ENCODE data around the gene JAKMIP2.

JAKMIP2 gene

GRCh38 chr5:147686421-147686820 is 96.1 kb downstream of the JAKMIP2 start:
- TF ChIP-seq NFIC (IDR thresholded peaks at IDR 0.05), result no peak
- TF ChIP-seq ZBTB7A (IDR thresholded peaks at IDR 0.05; ENCODE audit: low read depth), result no peak
- TF ChIP-seq EGR1 (IDR thresholded peaks at IDR 0.05), result no peak
- TF ChIP-seq EP300 (IDR thresholded peaks at IDR 0.05; ENCODE audit: borderline replicate concordance), result no peak
- TF ChIP-seq CREB1 (IDR thresholded peaks at IDR 0.05; ENCODE audit: low read depth), result no peak

- TF ChIP-seq USF1 (IDR thresholded peaks at IDR 0.05), result no peak
- no peak for TF ChIP-seq RAD21 (IDR thresholded peaks at IDR 0.05; ENCODE audit: low read depth)
- TF ChIP-seq YY1 (IDR thresholded peaks at IDR 0.05; ENCODE audit: low read depth), result no peak
- TF ChIP-seq ZBTB7A (IDR thresholded peaks at IDR 0.05; ENCODE audit: low read depth), result no peak
- no peak for TF ChIP-seq TCF12 (IDR thresholded peaks at IDR 0.05; ENCODE audit: low read depth)
- no peak for TF ChIP-seq EP300 (IDR thresholded peaks at IDR 0.05; ENCODE audit: borderline replicate concordance)
- TF ChIP-seq TEAD4 (IDR thresholded peaks at IDR 0.05), result no peak
- TF ChIP-seq NFIC (IDR thresholded peaks at IDR 0.05), result no peak
- TF ChIP-seq MAX (IDR thresholded peaks at IDR 0.05), result no peak
- no peak for TF ChIP-seq TAF1 (IDR thresholded peaks at IDR 0.05; ENCODE audit: low read depth)
- TF ChIP-seq EGR1 (IDR thresholded peaks at IDR 0.05), result no peak
- no peak for TF ChIP-seq CREB1 (IDR thresholded peaks at IDR 0.05; ENCODE audit: low read depth)
- TF ChIP-seq CEBPB (IDR thresholded peaks at IDR 0.05), result no peak
- TF ChIP-seq FOXM1 (IDR thresholded peaks at IDR 0.05; ENCODE audit: borderline replicate concordance, low read depth), result no peak
- no peak for TF ChIP-seq REST (IDR thresholded peaks at IDR 0.05; ENCODE audit: low read depth)
Observed at GRCh38 chr5:147685993-147686392, 96.5 kb downstream of the JAKMIP2 start.

GRCh38 chr5:147675168-147675567 is 107.4 kb downstream of the JAKMIP2 start:
- TF ChIP-seq NFIC (IDR thresholded peaks at IDR 0.05), result no peak
- no peak for TF ChIP-seq FOXM1 (IDR thresholded peaks at IDR 0.05; ENCODE audit: borderline replicate concordance, low read depth)
- TF ChIP-seq TAF1 (IDR thresholded peaks at IDR 0.05; ENCODE audit: low read depth), result no peak
- TF ChIP-seq EP300 (IDR thresholded peaks at IDR 0.05; ENCODE audit: borderline replicate concordance), result no peak

- TF ChIP-seq ZBTB7A (IDR thresholded peaks at IDR 0.05; ENCODE audit: low read depth), result no peak
- no peak for TF ChIP-seq TEAD4 (IDR thresholded peaks at IDR 0.05)
- TF ChIP-seq USF1 (IDR thresholded peaks at IDR 0.05), result no peak
- no peak for TF ChIP-seq TCF12 (IDR thresholded peaks at IDR 0.05; ENCODE audit: low read depth)
- TF ChIP-seq FOXM1 (IDR thresholded peaks at IDR 0.05; ENCODE audit: borderline replicate concordance, low read depth), result no peak
- TF ChIP-seq YY1 (IDR thresholded peaks at IDR 0.05; ENCODE audit: low read depth), result no peak
- TF ChIP-seq TAF1 (IDR thresholded peaks at IDR 0.05; ENCODE audit: low read depth), result no peak
- TF ChIP-seq EP300 (IDR thresholded peaks at IDR 0.05; ENCODE audit: borderline replicate concordance), result no peak
- no peak for TF ChIP-seq MAX (IDR thresholded peaks at IDR 0.05)
- no peak for TF ChIP-seq EGR1 (IDR thresholded peaks at IDR 0.05)
- TF ChIP-seq NFIC (IDR thresholded peaks at IDR 0.05), result no peak
- TF ChIP-seq CEBPB (IDR thresholded peaks at IDR 0.05), result no peak
- no peak for TF ChIP-seq REST (IDR thresholded peaks at IDR 0.05; ENCODE audit: low read depth)
- TF ChIP-seq CREB1 (IDR thresholded peaks at IDR 0.05; ENCODE audit: low read depth), result no peak
- no peak for TF ChIP-seq RAD21 (IDR thresholded peaks at IDR 0.05; ENCODE audit: low read depth)
Observed at GRCh38 chr5:147674411-147674810, 108.1 kb downstream of the JAKMIP2 start.

- TF ChIP-seq EGR1 (IDR thresholded peaks at IDR 0.05) (no peak), TCF12 (IDR thresholded peaks at IDR 0.05; ENCODE audit: low read depth) (no peak), TAF1 (IDR thresholded peaks at IDR 0.05; ENCODE audit: low read depth) (no peak), EP300 (IDR thresholded peaks at IDR 0.05; ENCODE audit: borderline replicate concordance) (no peak), NFIC (IDR thresholded peaks at IDR 0.05) (no peak), CEBPB (IDR thresholded peaks at IDR 0.05) (no peak), CREB1 (IDR thresholded peaks at IDR 0.05; ENCODE audit: low read depth) (no peak), YY1 (IDR thresholded peaks at IDR 0.05; ENCODE audit: low read depth) (no peak), RAD21 (IDR thresholded peaks at IDR 0.05; ENCODE audit: low read depth) (no peak), USF1 (IDR thresholded peaks at IDR 0.05) (no peak), FOXM1 (IDR thresholded peaks at IDR 0.05; ENCODE audit: borderline replicate concordance, low read depth) (no peak), TEAD4 (IDR thresholded peaks at IDR 0.05) (no peak), MAX (IDR thresholded peaks at IDR 0.05) (no peak), ZBTB7A (IDR thresholded peaks at IDR 0.05; ENCODE audit: low read depth) (no peak), REST (IDR thresholded peaks at IDR 0.05; ENCODE audit: low read depth) (no peak)
Observed at GRCh38 chr5:147673791-147674190, 108.7 kb downstream of the JAKMIP2 start.

All from Ishikawa (cell line).